Measurements from ENCODE around the gene PRADC1.

The PRADC1 gene

GRCh38 chr2:73258186-73258912 is 25.3 kb upstream of the PRADC1 start:
- no peak for DNase-seq

- DNase-seq, result peak; percentile 13
These were observed 24.5 kb upstream of the PRADC1 start for GRCh38 chr2:73257425-73258125.

GRCh38 chr2:73257021-73257420 is 24.0 kb upstream of the PRADC1 start:
- DNase-seq, result no peak

- no peak for DNase-seq
These were observed 23.5 kb upstream of the PRADC1 start for GRCh38 chr2:73256618-73256922.

- DNase-seq, result no peak
These were observed 23.0 kb upstream of the PRADC1 start for GRCh38 chr2:73255907-73256617.

- no peak for DNase-seq
These were observed 22.1 kb upstream of the PRADC1 start for GRCh38 chr2:73255007-73255644.

GRCh38 chr2:73254343-73255006 is 21.4 kb upstream of the PRADC1 start:
- no peak for DNase-seq

GRCh38 chr2:73253901-73254300 is 20.9 kb upstream of the PRADC1 start:
- peak; percentile 64 for DNase-seq

GRCh38 chr2:73253400-73253799 is 20.4 kb upstream of the PRADC1 start:
- DNase-seq, result peak; percentile 3

GRCh38 chr2:73252238-73253027 is 19.4 kb upstream of the PRADC1 start:
- DNase-seq, result no peak

GRCh38 chr2:73250872-73251846 is 18.1 kb upstream of the PRADC1 start:
- DNase-seq, result no peak

GRCh38 chr2:73249636-73250035 is 16.6 kb upstream of the PRADC1 start:
- DNase-seq, result no peak

- no peak for DNase-seq
These were observed 13.8 kb upstream of the PRADC1 start for GRCh38 chr2:73246850-73247249.

GRCh38 chr2:73244580-73244979 is 11.5 kb upstream of the PRADC1 start:
- DNase-seq, result no peak

- no peak for DNase-seq
These were observed 11.0 kb upstream of the PRADC1 start for GRCh38 chr2:73243884-73244570.

- DNase-seq, result no peak
These were observed 6.7 kb upstream of the PRADC1 start for GRCh38 chr2:73239776-73240175.

GRCh38 chr2:73238976-73239375 is 5.9 kb upstream of the PRADC1 start:
- DNase-seq, result no peak

- no peak for DNase-seq
These were observed 5.1 kb upstream of the PRADC1 start for GRCh38 chr2:73238149-73238548.

- no peak for DNase-seq
These were observed 4.1 kb upstream of the PRADC1 start for GRCh38 chr2:73237168-73237567.

- DNase-seq, result no peak
These were observed 2.4 kb upstream of the PRADC1 start for GRCh38 chr2:73235315-73236028.
